IPS-18c (cell line): ENCODE measurements around the gene MARCHF2.
"Not testable (repeated sequence)": the region's sequence is repeated elsewhere in the genome, so short reads cannot be mapped to it uniquely, and the experiment has no call there.

Source experiments
- H3K4me3 ChIP-seq: 2 replicates; pipeline ENCODE4 v1.7.0; 2013; ENCODE audit warnings: low read depth, mild to moderate bottlenecking, low read length, moderate library complexity; ENCODE audit not compliant: insufficient read depth
- H3K9me3 ChIP-seq: one replicate; pipeline ENCODE4 v1.6.1; 2013; ENCODE audit warnings: mild to moderate bottlenecking, low read length, moderate library complexity; ENCODE audit not compliant: control insufficient read depth, insufficient read depth

Gene MARCHF2, protein sequence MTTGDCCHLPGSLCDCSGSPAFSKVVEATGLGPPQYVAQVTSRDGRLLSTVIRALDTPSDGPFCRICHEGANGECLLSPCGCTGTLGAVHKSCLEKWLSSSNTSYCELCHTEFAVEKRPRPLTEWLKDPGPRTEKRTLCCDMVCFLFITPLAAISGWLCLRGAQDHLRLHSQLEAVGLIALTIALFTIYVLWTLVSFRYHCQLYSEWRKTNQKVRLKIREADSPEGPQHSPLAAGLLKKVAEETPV

DNA sequence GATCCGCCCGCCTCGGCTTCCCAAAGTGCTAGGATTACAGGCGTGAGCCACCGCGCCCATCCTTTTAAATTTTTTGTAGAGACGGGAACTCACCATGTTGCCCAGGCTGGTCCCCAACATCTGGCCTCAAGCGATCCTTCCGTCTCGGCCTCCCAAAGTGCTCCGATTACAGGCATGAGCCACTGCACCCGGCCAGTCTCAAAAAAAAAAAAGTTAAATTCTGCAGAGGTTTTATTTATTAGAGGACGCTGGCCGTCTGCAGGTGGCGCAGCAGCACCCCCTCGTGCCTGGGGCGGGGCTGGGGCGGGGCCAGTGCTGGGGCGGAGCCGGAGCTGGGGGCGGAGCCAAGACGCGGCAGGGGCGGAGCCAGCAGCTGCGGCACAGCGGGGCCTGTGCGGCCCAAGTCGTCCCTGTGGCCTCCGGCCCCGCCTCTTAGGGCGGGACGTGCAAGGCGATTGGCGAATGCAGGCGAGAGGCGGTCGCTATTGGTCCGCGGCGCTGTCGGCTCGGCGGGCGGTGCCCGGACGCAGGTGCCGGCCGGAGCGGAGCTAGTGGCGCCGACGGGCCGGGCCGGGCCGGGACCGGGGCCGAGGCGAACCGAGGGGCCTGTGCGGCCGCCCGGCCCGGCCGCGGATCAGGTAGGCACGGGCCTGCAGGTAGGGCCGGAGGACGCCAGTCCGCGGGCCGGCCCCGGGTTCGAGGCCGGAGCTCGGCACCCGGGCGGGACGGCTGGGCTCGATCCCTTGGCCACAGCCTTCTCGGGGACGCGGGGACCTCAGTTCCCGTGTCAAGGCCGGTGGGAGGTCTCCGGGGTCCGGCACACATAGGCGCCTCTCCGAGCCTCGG is at the start of gene MARCHF2:
MARCHF2 (plus strand) TSS at position 523 of the 846 bp plus-strand sequence. CDS start 8,536 bp downstream, outside the sequence.
- no peaks in the 10 kb centered on the region for H3K9me3 ChIP-seq

DNA sequence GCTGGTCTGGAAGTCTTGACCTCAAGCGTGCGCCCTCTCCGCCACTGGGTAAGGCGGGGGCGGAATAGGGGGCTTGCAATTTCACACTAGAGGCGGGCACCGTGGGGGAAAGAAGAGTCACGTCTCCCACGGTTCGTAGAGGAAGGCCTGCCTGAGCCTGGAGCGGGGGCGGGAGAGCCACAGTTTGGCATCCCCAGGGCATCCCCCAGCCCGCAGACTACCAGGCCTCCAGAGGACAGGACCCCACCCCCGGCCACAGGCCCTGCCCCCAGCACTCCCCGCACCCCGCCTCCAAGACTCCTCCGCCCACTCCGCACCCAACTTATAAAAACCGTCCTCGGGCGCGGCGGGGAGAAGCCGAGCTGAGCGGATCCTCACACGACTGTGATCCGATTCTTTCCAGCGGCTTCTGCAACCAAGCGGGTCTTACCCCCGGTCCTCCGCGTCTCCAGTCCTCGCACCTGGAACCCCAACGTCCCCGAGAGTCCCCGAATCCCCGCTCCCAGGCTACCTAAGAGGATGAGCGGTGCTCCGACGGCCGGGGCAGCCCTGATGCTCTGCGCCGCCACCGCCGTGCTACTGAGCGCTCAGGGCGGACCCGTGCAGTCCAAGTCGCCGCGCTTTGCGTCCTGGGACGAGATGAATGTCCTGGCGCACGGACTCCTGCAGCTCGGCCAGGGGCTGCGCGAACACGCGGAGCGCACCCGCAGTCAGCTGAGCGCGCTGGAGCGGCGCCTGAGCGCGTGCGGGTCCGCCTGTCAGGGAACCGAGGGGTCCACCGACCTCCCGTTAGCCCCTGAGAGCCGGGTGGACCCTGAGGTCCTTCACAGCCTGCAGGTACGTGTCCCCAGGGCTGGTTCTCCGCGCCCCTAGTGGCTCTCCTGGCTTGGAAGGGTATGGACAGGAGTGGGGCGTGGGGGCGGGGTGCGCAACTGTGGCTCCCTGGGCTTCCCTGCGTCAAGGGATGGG is 49.0 kb upstream of the MARCHF2 start, which contains the start of gene ANGPTL4:
ANGPTL4 (plus strand) TSS at position 353 of the 969 bp plus-strand sequence; CDS start at position 520, 167 bp downstream.
- H3K4me3 ChIP-seq = peak within 1 kb of the TSS; percentile 77
- no peaks in the 10 kb centered on the region for H3K9me3 ChIP-seq

More for the DNA sequence above, at the start of gene MARCHF2:
- peak within 1 kb of the TSS; percentile 69 for H3K4me3 ChIP-seq

DNA sequence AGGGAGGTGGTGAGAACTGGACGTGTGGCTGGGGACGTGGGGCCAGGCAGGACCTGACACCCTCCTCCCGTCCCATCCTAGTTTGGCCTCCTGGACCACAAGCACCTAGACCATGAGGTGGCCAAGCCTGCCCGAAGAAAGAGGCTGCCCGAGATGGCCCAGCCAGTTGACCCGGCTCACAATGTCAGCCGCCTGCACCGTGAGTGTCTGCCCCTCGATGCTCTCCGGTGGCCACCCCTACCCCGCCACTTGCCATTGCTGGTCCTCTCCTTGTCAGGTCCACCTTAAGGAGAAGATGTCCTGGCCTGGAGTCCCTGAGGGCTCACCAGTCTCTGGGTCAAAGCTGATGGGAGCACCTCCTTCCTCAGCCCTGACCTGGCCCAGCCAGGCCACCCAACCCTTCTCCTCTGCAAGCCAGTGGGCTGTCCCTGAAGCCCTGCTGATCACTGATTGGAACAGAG is 47.0 kb upstream of the MARCHF2 start:
- no peak overlapping the region for H3K4me3 ChIP-seq
- no peaks in the 10 kb centered on the region for H3K9me3 ChIP-seq

DNA sequence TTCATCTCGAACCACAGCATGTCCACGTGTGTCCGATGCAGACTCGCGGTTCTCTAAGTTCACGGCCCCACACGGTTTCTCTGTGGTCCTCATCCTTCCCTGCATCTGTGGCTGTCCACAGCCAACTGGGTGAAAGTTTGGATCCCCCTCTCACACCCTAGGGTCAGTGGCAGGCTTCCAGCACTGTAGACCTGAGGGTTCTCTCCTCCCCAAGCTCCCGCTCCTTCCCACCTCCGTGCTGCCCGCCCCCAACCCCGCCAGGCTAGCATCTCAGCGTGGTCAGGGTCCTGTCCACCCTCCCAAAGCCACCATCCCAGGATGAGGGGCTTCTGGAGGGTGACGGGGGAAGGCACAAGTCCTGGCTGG is 46.2 kb upstream of the MARCHF2 start:
- Histone ChIP-seq H3K4me3 (peak overlapping the region; percentile 26), H3K9me3 (no peaks in the 10 kb centered on the region)

DNA sequence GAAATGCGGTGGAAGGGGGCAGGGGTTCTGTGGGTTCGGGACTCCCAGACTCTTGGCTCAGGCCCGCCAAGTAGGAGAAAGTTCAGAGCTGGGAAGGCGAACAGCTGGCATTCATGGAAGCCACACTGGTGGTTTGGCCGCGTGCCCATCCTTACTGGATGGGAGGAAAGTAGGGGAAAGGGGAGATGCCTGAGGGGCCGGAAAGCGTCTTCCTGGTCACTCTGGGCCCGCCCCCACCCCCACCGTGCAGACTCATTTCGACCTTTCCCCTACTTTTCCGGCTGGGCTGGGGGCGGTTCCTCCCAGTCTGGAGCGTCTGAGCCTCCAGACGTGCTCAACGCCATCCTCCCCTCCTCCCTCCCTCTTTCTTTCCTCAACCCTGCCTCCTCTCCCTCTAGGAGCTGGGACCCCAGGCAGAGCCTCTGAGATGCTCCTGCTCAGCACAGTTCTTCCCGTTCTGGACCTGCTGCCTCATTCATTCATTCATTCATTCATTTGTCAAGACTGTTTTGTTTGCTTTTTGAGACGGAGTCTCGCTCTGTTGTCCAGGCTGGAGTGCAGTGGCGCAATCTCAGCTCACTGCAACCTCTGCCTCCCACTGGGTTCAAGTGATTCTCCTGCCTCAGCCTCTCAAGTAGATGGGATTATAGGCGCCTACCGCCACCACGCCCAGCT is 45.6 kb upstream of the MARCHF2 start:
- H3K9me3 ChIP-seq = no peaks in the 10 kb centered on the region
- H3K4me3 ChIP-seq = peak overlapping the region; percentile 26

DNA sequence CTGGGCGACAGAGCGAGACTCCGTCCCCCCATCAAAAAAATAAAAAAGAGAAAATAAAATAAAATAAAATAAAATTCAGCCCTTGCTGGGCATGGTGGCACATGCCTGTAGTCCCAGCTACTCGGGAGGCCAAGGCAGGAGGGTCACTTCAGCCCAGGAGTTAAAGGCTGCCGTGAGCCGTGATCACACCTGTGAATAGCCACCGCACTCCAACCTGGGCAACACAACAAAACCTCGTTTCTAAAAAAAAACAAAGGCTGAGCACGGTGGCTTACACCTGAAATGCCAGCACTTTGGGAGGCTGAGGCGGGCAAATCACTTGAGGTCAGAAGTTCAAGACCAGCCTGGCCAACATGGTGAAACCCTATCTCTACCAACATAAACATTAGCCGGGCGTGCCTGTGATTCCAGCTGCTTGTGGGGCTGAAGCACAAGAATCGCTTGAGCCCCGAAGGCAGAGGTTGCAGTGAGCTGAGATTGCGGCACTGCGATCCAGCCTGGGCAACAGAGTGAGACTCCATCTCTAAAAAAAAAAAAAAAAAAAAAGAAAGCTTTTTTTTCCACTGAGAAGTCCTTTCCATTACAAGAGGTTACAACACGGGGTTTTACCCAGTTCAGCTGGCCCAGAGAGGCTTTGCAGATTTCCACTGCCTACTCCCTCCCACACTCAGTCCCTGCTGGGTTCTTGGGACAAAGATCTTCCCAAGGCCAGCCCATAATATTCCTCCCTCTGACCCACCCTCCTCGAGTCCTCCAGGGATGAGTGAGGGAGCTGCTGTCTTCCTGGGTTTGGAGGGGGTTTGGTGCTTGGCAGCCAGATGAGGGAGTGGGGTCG is 42.7 kb upstream of the MARCHF2 start:
- Histone ChIP-seq H3K9me3 (no peaks in the 10 kb centered on the region), H3K4me3 (no peak overlapping the region)

DNA sequence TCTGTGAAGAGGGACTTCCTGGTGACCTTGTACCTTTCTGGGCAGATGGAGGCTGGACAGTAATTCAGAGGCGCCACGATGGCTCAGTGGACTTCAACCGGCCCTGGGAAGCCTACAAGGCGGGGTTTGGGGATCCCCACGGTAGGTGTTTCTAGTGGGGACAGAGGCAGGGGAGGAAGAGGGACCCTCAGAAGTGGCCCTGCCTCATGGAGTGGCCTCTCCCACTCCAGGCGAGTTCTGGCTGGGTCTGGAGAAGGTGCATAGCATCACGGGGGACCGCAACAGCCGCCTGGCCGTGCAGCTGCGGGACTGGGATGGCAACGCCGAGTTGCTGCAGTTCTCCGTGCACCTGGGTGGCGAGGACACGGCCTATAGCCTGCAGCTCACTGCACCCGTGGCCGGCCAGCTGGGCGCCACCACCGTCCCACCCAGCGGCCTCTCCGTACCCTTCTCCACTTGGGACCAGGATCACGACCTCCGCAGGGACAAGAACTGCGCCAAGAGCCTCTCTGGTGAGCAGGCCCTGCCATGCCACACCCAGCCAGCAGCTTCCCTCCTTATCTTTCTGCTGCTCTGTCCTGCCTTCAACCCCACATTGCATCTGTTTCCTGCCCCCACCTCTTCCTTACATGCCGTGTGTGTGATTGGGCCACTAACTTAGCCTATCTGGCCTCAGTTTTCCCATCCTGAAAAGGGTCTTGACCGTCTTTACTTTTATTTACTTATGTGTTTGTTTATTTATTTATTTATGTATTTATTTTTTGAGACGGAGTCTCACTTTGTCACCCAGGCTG is 41.9 kb upstream of the MARCHF2 start:
- no peak overlapping the region for H3K4me3 ChIP-seq
- no peaks in the 10 kb centered on the region for H3K9me3 ChIP-seq

DNA sequence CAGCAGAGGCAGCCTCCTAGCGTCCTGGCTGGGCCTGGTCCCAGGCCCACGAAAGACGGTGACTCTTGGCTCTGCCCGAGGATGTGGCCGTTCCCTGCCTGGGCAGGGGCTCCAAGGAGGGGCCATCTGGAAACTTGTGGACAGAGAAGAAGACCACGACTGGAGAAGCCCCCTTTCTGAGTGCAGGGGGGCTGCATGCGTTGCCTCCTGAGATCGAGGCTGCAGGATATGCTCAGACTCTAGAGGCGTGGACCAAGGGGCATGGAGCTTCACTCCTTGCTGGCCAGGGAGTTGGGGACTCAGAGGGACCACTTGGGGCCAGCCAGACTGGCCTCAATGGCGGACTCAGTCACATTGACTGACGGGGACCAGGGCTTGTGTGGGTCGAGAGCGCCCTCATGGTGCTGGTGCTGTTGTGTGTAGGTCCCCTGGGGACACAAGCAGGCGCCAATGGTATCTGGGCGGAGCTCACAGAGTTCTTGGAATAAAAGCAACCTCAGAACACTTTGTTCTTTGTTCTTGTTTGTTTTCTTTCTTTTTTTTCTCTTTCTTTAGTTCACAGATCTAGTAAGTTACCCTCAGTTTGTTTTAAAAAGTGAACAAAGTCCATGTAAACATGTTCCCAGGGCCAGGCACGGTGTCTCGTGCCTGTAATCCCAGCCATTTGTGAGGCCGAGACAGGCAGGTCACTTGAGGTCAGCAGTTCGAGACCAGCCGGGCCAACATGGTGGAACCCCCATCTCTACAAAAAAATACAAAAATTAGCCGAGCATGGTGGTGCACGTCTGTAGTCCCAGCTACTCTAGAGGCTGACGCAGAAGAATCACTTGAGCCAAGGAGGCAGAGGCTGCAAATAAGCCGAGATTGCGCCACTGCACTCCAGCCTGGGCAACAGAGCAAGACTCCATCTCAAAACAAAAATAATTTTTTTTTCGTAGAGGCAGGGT is 39.0 kb upstream of the MARCHF2 start:
- Histone ChIP-seq H3K9me3 (no peaks in the 10 kb centered on the region), H3K4me3 (no peak overlapping the region)

DNA sequence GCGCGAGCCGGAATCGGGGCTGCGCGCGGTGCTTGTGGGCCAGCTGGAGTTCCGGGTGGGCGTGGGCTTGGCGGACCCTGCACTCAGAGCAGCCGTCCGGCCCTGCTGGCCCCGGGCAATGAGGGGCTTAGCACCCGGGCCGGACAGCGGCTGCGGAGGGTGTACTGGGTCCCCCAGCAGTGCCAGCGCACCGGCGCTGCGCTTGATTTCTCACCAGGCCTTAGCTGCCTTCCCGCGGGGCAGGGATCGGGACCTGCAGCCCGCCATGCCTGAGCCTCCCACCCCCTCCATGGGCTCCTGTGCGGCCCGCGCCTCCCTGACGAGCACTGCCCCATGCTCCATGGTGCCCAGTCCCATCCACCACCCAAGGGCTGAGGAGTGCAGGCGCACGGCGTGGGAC is 37.3 kb upstream of the MARCHF2 start:
- not testable (repeated sequence) for H3K4me3 ChIP-seq

DNA sequence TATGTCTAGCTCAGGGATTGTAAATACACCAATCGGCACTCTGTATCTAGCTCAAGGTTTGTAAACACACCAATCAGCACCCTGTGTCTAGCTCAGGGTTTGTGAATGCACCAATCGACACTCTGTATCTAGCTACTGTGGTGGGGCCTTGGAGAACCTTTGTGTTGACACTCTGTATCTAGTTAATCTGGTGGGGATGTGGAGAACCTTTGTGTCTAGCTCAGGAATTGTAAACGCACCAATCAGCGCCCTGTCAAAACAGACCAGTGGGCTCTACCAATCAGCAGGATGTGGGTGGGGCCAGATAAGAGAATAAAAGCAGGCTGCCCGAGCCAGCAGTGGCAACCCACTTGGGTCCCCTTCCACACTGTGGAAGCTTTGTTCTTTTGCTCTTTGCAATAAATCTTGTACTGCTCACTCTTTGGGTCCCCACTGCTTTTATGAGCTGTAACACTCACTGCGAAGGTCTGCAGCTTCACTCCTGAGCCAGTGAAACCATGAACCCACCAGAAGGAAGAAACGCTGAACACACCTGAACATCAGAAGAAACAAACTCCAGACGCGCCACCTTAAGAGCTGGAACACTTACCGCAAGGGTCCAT is 36.6 kb upstream of the MARCHF2 start:
- H3K4me3 ChIP-seq, H3K9me3 ChIP-seq: not testable (repeated sequence)

More for the DNA sequence above, 37.3 kb upstream of the MARCHF2 start:
- H3K9me3 ChIP-seq = not testable (repeated sequence)

DNA sequence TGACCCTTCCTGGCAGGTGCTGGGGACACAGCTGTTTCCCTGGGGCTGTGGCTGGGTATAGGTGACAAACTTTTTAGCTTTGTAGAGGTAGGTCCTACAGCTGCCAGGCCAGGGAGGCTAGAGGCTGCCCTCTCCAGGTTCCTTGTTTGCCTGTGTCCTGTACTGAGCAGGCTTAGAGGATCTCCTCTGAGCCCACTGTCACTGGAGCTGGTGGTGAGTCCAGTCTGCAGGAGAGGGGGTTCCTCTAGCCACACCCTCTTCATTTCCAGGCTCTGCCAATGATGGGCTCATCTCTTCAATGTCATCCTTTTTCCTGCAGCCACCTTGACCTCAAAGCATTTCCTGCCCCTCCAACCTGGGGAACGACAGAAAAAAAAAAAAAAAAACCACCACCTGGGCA is 35.5 kb upstream of the MARCHF2 start:
- no peak overlapping the region for H3K4me3 ChIP-seq
- no peaks in the 10 kb centered on the region for H3K9me3 ChIP-seq

DNA sequence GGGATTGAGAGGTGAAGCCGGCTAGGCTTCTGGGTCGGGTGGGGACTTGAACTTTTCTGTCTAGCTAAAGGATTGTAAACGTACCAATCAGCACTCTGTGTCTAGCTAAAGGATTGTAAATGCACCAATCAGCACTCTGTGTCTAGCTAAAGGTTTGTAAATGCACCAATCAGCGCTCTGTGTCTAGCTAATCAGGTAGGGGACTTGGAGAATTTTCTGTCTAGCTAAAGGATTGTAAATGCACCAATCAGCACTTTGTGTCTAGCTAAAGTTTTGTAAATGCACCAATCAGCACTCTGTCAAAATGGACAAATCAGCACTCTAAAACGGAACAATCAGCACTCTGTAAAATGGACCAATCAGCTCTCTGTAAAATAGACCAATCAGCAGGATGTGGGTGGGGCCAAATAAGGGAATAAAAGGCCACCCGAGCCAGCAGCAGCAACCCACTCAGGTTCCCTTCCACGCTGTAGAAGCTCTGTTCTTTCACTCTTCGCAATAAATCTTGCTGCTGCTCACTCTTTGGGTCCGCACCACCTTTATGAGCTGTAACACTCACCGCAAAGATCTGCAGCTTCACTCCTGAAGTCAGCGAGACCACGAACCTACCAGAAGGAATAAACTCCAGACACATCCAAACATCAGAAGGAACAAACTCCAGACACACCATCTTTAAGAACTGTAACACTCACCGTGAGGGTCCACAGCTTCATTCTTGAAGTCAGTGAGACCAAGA is 33.8 kb upstream of the MARCHF2 start:
- H3K9me3 ChIP-seq, H3K4me3 ChIP-seq: not testable (repeated sequence)

DNA sequence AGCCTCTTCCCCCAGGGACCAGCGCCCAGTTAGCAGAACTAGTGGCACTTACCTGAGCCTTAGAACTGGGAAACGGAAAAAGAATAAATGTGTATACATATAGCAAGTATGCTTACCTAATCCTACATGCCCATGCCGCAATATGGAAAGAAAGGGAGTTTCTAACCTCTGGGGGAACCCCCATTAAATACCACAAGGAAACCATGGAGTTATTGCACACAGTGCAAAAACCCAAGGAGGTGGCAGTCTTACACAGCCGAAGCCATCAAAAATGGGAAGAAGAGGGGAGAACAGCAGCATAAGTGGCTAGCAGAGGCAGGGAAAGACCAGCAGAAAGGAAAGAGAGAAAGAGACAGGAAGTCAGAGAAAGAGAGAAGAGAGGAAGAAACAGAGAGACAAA is 28.5 kb upstream of the MARCHF2 start:
- H3K9me3 ChIP-seq, H3K4me3 ChIP-seq: not testable (repeated sequence)
